GM21367 (cell line): Measurements from ENCODE around the gene KRTAP10-12.

Experiments used
- ATAC-seq: cut with Tn5 transposase; IDR thresholded peaks from one replicate; pipeline ENCODE4 v1.9.1; 2021; ENCODE audit not compliant: unreplicated experiment

KRTAP10-12 gene

GRCh38 chr21:44710756-44711326 is 13.9 kb downstream of the KRTAP10-12 start:
- ATAC-seq: no peak

- ATAC-seq: no peak
These were observed 14.6 kb downstream of the KRTAP10-12 start, which contains the start of gene TSPEAR for GRCh38 chr21:44711327-44712202. Gene TSPEAR (minus strand): TSS chr21:44711572. CDS start chr21:44711514, 58 bp downstream.

GRCh38 chr21:44712203-44713028 is 15.4 kb downstream of the KRTAP10-12 start:
- ATAC-seq: no peak

GRCh38 chr21:44713130-44713529 is 16.2 kb downstream of the KRTAP10-12 start:
- no peak for ATAC-seq

GRCh38 chr21:44713846-44714245 is 16.9 kb downstream of the KRTAP10-12 start:
- no peak for ATAC-seq

GRCh38 chr21:44714905-44715304 is 17.9 kb downstream of the KRTAP10-12 start:
- ATAC-seq: no peak

GRCh38 chr21:44716984-44717383 is 20.0 kb downstream of the KRTAP10-12 start:
- ATAC-seq: no peak

- no peak for ATAC-seq
These were observed 21.1 kb downstream of the KRTAP10-12 start for GRCh38 chr21:44718093-44718492.

GRCh38 chr21:44718571-44718970 is 21.6 kb downstream of the KRTAP10-12 start:
- no peak for ATAC-seq

- ATAC-seq: no peak
These were observed 23.2 kb downstream of the KRTAP10-12 start for GRCh38 chr21:44720170-44720569.

GRCh38 chr21:44722731-44723130 is 25.8 kb downstream of the KRTAP10-12 start:
- ATAC-seq: no peak

GRCh38 chr21:44723177-44724131 is 26.5 kb downstream of the KRTAP10-12 start:
- no peak for ATAC-seq

GRCh38 chr21:44724196-44724595 is 27.2 kb downstream of the KRTAP10-12 start:
- no peak for ATAC-seq

- no peak for ATAC-seq
These were observed 28.0 kb downstream of the KRTAP10-12 start for GRCh38 chr21:44724926-44725325.

- no peak for ATAC-seq
These were observed 29.9 kb downstream of the KRTAP10-12 start for GRCh38 chr21:44726826-44727225.

GRCh38 chr21:44727321-44727720 is 30.3 kb downstream of the KRTAP10-12 start:
- no peak for ATAC-seq

GRCh38 chr21:44727757-44728156 is 30.8 kb downstream of the KRTAP10-12 start:
- ATAC-seq: no peak

- no peak for ATAC-seq
These were observed 31.7 kb downstream of the KRTAP10-12 start for GRCh38 chr21:44728716-44729115.

GRCh38 chr21:44729336-44730027 is 32.5 kb downstream of the KRTAP10-12 start:
- ATAC-seq: no peak

- no peak for ATAC-seq
These were observed 33.0 kb downstream of the KRTAP10-12 start for GRCh38 chr21:44730028-44730395.
